CD4-positive, CD25-positive, alpha-beta regulatory T cell (primary cell): ENCODE data around the gene ATXN3L. TPM values are rescaled to one million over a fixed set of nuclear protein-coding genes. Genes with fewer than 3 reads are reported as not detected.

Source experiments
- ATAC-seq, 2 donors: fragments of 150-1000 bp; cut with Tn5 transposase; one replicate each; pipeline ENCODE4 v1.10.0; 2021; ENCODE audit warnings: low read depth in 2 of 2, moderate number of reproducible peaks in 2 of 2, moderate library complexity in 1 of 2
- DNase-seq, 3 donors: peaks; one replicate each; pipeline versions ENCODE4 v3.0.0 to v3.0.0-alpha.2; 2012 to 2022; ENCODE audit warnings: mixed read lengths in 1 of 3
- H3K27ac ChIP-seq: one replicate; pipeline ENCODE4 v1.7.0; 2013; ENCODE audit warnings: mild to moderate bottlenecking, low read length; ENCODE audit not compliant: insufficient read depth, poor library complexity, severe bottlenecking
- H3K27me3 ChIP-seq: one replicate; pipeline ENCODE4 v1.7.0; 2013; ENCODE audit warnings: low read length; ENCODE audit not compliant: control insufficient read depth, insufficient read depth
- H3K36me3 ChIP-seq: one replicate; pipeline ENCODE4 v1.7.0; 2013; ENCODE audit warnings: mild to moderate bottlenecking, low read length, moderate library complexity; ENCODE audit not compliant: control insufficient read depth, insufficient read depth
- H3K4me1 ChIP-seq: 2 replicates; pipeline ENCODE4 v1.7.0; 2013; ENCODE audit warnings: mild to moderate bottlenecking, low read length; ENCODE audit not compliant: insufficient read depth, control insufficient read depth, poor library complexity, severe bottlenecking
- H3K4me3 ChIP-seq: one replicate; pipeline ENCODE4 v1.7.0; 2013; ENCODE audit warnings: low read depth, mild to moderate bottlenecking, low read length, moderate library complexity
- H3K9me3 ChIP-seq, 2 experiments: 1 replicate in 1 of 2; 2 replicates in 1 of 2; pipeline ENCODE4 v1.7.0; 2013; ENCODE audit warnings: low read length in 2 of 2, mild to moderate bottlenecking in 1 of 2, moderate library complexity in 1 of 2; ENCODE audit not compliant: control insufficient read depth in 2 of 2
- H3K27ac Mint-ChIP-seq, 3 donors: one replicate each; pipeline ENCODE4 v1.8.0; 2020 to 2022; ENCODE audit warnings: mild to moderate bottlenecking in 3 of 3, mixed read lengths in 3 of 3, moderate library complexity in 2 of 3
- H3K27me3 Mint-ChIP-seq: one replicate; pipeline ENCODE4 v1.8.0; 2022; ENCODE audit warnings: mild to moderate bottlenecking, mixed read lengths
- H3K36me3 Mint-ChIP-seq: one replicate; pipeline ENCODE4 v1.8.0; 2020; ENCODE audit warnings: mixed read lengths
- H3K4me1 Mint-ChIP-seq, 4 donors: one replicate each; pipeline ENCODE4 v1.8.0; 2020 to 2022; ENCODE audit warnings: mixed read lengths in 4 of 4, mild to moderate bottlenecking in 1 of 4
- H3K4me3 Mint-ChIP-seq, 4 donors: one replicate each; pipeline ENCODE4 v1.8.0; 2020 to 2022; ENCODE audit warnings: mild to moderate bottlenecking in 4 of 4, mixed read lengths in 4 of 4, moderate library complexity in 3 of 4
- H3K9me3 Mint-ChIP-seq, 7 donors: one replicate each; pipeline ENCODE4 v1.8.0; 2020 to 2022; ENCODE audit warnings: mixed read lengths in 7 of 7, mild to moderate bottlenecking in 3 of 7, moderate library complexity in 2 of 7
- polyA plus RNA-seq, 4 donors: library from polyadenylated mRNA; unstranded; fragments of 300-500 nt; fragmentation: Illumina TruSeq; gene quantifications; one replicate each; pipeline ENCODE4 v1.2.3, GENCODE V29; 2021
- total RNA-seq: library from RNA; stranded (reverse); gene quantifications from one replicate; pipeline ENCODE4 v1.2.3, GENCODE V29; 2022

Gene ATXN3L
- total and polyA plus RNA-seq, 5 donors from 2014 or later: not detected

DNA sequence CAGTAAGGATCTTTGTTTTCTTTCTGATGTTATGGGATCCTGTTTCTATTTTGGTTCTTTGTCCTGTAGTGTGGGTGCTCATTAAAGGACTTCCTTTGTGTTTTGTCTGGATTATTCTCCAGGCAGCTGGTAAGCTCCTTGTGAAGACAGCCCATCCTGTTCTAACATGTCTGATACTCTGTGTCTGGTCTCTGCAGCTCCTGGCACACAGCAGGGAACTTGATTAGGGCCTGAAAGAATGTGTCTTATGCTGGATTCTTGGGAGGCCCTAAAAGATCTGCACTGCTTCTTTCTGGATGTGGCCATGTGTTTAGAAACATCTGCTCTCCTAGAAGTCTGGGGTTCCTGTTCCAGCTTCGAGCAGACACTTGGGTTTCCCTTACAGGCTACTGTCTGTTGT is 38.1 kb upstream of the ATXN3L start:
- ATAC-seq: no peak
- peaks cover 0 to 4% (median 0%) of the 10 kb centered on the region in 7 donors for H3K9me3 Mint-ChIP-seq
- DNase-seq: no peak

DNA sequence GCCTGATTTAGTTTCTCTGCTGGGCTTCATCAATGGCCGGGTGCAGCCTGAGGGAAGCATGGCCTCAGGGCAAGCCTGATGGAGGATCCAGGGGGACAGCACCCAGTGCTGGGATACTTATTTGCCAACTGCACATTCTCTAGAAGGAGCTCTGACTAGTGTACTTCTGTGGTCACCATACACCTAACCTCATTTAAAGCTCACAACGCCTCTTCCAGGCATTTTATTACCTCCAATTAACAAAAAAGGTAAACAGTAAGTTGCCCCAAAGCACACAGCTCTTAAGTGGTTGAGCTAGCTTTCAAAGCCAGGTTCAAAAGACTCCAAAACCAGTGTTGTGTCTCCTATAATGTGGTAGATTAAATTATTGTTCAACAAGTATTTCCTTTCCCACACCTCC is 26.8 kb upstream of the ATXN3L start:
- Mint-ChIP-seq H3K27ac (no peak overlapping the region), H3K4me3 (no peak overlapping the region), H3K27me3 (no peaks in the 10 kb centered on the region), H3K4me1 (no peaks in the 10 kb centered on the region), H3K36me3 (no peaks in the 10 kb centered on the region), H3K9me3 (peaks cover 0 to 2% (median 0%) of the 10 kb centered on the region in 7 donors)
- Histone ChIP-seq H3K27ac (no peak overlapping the region), H3K27me3 (no peaks in the 10 kb centered on the region), H3K4me3 (no peak overlapping the region), H3K36me3 (no peaks in the 10 kb centered on the region), H3K9me3 (no peaks in the 10 kb centered on the region), H3K4me1 (no peaks in the 10 kb centered on the region)
- DNase-seq: no peak
- ATAC-seq: no peak

More for the DNA sequence above, 38.1 kb upstream of the ATXN3L start:
- no peaks in the 10 kb centered on the region for H3K4me1 ChIP-seq
- no peaks in the 10 kb centered on the region for H3K9me3 ChIP-seq
- no peaks in the 10 kb centered on the region for H3K27me3 ChIP-seq
- H3K4me3 Mint-ChIP-seq: no peak overlapping the region
- no peak overlapping the region for H3K27ac ChIP-seq
- no peak overlapping the region for H3K27ac Mint-ChIP-seq
- no peak overlapping the region for H3K4me3 ChIP-seq
- H3K4me1 Mint-ChIP-seq: peaks cover 0 to 4% (median 0%) of the 10 kb centered on the region in 4 donors
- no peaks in the 10 kb centered on the region for H3K36me3 Mint-ChIP-seq
- H3K36me3 ChIP-seq: no peaks in the 10 kb centered on the region
- H3K27me3 Mint-ChIP-seq: no peaks in the 10 kb centered on the region

GRCh38 chrX:13345438-13345837 is 25.6 kb upstream of the ATXN3L start:
- Mint-ChIP-seq H3K27me3 (no peaks in the 10 kb centered on the region), H3K4me3 (no peak overlapping the region), H3K36me3 (no peaks in the 10 kb centered on the region), H3K4me1 (no peaks in the 10 kb centered on the region), H3K27ac (no peak overlapping the region), H3K9me3 (peaks cover 0 to 2% (median 0%) of the 10 kb centered on the region in 7 donors)
- no peaks in the 10 kb centered on the region for H3K36me3 ChIP-seq
- H3K4me3 ChIP-seq: no peak overlapping the region
- H3K27ac ChIP-seq: no peak overlapping the region
- H3K27me3 ChIP-seq: no peaks in the 10 kb centered on the region
- no peaks in the 10 kb centered on the region for H3K9me3 ChIP-seq
- no peaks in the 10 kb centered on the region for H3K4me1 ChIP-seq
- DNase-seq (no peak), ATAC-seq (no peak)

DNA sequence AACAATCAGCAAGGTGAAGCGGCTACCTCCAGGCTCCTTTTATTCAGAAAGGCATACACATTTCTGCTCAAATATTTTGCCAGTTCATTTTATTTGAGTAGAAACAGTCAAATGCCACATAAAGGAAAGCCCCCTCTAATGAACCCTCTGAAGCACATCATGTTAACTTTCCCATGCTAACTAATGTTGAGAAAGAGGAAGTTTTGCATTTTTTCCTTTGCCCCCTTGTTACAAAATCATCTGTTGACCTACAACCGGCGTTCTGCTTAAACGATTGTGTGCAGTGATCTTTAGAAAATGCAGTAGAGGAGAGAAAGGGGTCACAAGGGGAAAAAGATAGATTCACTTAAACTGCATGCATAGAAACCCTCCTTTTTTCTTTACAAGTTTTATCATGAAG is 25.2 kb upstream of the ATXN3L start:
- Histone ChIP-seq H3K36me3 (no peaks in the 10 kb centered on the region), H3K9me3 (no peaks in the 10 kb centered on the region), H3K4me3 (no peak overlapping the region), H3K27ac (no peak overlapping the region), H3K4me1 (no peaks in the 10 kb centered on the region), H3K27me3 (no peaks in the 10 kb centered on the region)
- H3K27me3 Mint-ChIP-seq: no peaks in the 10 kb centered on the region
- DNase-seq: no peak
- H3K4me1 Mint-ChIP-seq: no peaks in the 10 kb centered on the region
- H3K27ac Mint-ChIP-seq: no peak overlapping the region
- no peak for ATAC-seq
- peaks cover 0 to 2% (median 0%) of the 10 kb centered on the region in 7 donors for H3K9me3 Mint-ChIP-seq
- H3K36me3 Mint-ChIP-seq: no peaks in the 10 kb centered on the region
- H3K4me3 Mint-ChIP-seq: no peak overlapping the region

DNA sequence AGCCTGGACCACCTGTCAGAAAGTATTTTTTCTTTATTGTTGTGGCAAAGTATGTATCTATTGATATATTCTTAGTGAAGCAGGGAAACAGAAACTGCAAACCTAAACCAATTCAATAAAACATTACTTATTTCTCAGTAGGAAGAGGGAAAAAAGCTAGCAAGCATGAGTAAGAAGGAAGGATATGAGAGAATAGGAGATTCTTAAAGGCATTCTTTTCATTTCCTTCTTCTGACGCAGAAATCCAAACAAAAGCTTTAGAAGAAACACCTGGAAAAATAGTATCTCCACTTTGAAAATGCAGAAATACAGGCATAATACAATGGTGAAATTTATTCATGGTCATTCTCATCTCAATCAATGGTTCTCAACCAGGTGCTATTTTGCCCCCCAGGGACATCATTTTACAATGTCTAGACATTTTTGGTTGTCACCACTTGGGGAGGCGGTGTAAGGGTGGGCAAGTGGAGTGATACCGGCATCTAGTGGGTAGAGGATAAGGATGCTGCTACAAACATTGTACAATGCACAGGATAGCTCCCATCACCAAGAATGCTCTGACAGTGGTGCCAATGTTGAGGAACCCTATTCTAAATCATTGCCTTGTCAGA is 21.7 kb upstream of the ATXN3L start:
- no peaks in the 10 kb centered on the region for H3K4me1 ChIP-seq
- H3K9me3 Mint-ChIP-seq: peaks cover 0 to 2% (median 0%) of the 10 kb centered on the region in 7 donors
- H3K36me3 ChIP-seq: no peaks in the 10 kb centered on the region
- H3K4me3 ChIP-seq: no peak overlapping the region
- H3K27ac ChIP-seq: no peak overlapping the region
- H3K36me3 Mint-ChIP-seq: no peaks in the 10 kb centered on the region
- H3K4me1 Mint-ChIP-seq: no peaks in the 10 kb centered on the region
- H3K27me3 Mint-ChIP-seq: no peaks in the 10 kb centered on the region
- no peaks in the 10 kb centered on the region for H3K27me3 ChIP-seq
- no peak overlapping the region for H3K4me3 Mint-ChIP-seq
- ATAC-seq (no peak), DNase-seq (no peak)
- H3K9me3 ChIP-seq: no peaks in the 10 kb centered on the region
- no peak overlapping the region for H3K27ac Mint-ChIP-seq

DNA sequence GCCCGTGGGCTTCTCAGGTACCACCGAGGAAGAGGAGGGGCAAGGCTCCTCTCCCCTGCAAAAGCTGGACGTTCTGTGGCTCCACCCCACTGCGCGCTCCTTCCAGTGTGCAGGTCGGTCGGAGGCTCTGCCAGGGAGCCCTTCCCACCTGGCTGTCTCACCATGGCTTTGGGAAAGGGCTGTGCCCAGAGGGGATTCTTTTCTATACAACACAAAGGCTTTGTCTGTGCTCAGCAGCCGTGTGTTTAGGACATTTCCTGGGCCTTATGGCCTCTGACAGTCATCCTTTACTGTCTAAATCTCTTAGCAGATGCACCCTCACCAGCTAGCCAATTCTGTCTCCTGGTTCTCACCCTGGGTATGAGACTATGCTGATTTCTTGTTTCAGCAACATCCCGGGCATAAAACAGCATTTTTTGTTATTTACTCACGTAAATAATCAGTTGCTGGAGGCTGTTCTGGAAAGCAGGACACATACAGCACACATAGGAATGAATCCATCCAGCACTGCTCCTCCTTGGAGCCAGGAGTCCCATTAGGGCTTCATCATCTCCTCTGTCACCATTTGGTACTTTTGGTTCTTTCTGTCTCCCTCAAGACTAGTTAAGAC is 20.4 kb upstream of the ATXN3L start:
- H3K27me3 ChIP-seq: no peaks in the 10 kb centered on the region
- no peaks in the 10 kb centered on the region for H3K4me1 ChIP-seq
- H3K9me3 Mint-ChIP-seq: peaks cover 0 to 2% (median 0%) of the 10 kb centered on the region in 7 donors
- H3K9me3 ChIP-seq: no peaks in the 10 kb centered on the region
- H3K36me3 Mint-ChIP-seq: no peaks in the 10 kb centered on the region
- H3K4me3 Mint-ChIP-seq: no peak overlapping the region
- no peak overlapping the region for H3K4me3 ChIP-seq
- no peak overlapping the region for H3K27ac ChIP-seq
- DNase-seq: no peak
- H3K36me3 ChIP-seq: no peaks in the 10 kb centered on the region
- no peak for ATAC-seq
- H3K27me3 Mint-ChIP-seq: no peaks in the 10 kb centered on the region
- no peak overlapping the region for H3K27ac Mint-ChIP-seq
- H3K4me1 Mint-ChIP-seq: no peaks in the 10 kb centered on the region

- Histone ChIP-seq H3K27me3 (no peaks in the 10 kb centered on the region), H3K36me3 (no peaks in the 10 kb centered on the region), H3K4me1 (no peaks in the 10 kb centered on the region), H3K4me3 (no peak overlapping the region), H3K27ac (no peak overlapping the region), H3K9me3 (no peaks in the 10 kb centered on the region)
- no peaks in the 10 kb centered on the region for H3K27me3 Mint-ChIP-seq
- H3K9me3 Mint-ChIP-seq: peaks cover 0 to 2% (median 0%) of the 10 kb centered on the region in 7 donors
- H3K4me1 Mint-ChIP-seq: no peaks in the 10 kb centered on the region
- H3K27ac Mint-ChIP-seq: no peak overlapping the region
- no peak overlapping the region for H3K4me3 Mint-ChIP-seq
- ATAC-seq (no peak), DNase-seq (no peak)
- no peaks in the 10 kb centered on the region for H3K36me3 Mint-ChIP-seq
Observed at GRCh38 chrX:13339607-13340006, 19.8 kb upstream of the ATXN3L start.

DNA sequence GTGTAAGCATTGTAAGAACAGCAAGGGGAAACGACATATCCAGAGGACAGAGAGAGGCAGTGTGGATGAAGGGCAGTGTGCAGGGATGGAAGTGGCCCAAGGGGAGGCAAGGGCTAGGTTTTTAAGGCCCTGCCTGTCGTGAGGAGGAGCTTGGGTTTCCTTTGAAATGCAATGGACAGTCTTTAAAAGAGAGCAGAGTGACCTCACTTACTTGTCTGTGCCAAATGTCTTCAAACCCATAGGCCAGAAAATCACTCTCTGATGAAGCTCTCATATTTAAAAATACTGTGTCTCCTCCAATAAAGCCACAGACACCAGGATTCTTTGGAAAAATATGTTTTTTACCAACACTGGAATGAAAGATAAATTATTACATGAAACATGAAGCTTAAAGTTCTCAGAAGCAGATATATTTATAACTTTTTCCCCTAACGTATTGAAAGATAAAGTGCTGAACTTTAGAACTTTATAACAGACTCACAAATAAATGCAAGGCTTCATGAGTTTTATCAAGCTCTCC is 19.2 kb upstream of the ATXN3L start:
- H3K4me1 ChIP-seq: no peaks in the 10 kb centered on the region
- no peaks in the 10 kb centered on the region for H3K9me3 ChIP-seq
- no peaks in the 10 kb centered on the region for H3K27me3 Mint-ChIP-seq
- H3K36me3 ChIP-seq: no peaks in the 10 kb centered on the region
- H3K4me3 ChIP-seq: no peak overlapping the region
- ATAC-seq: no peak
- H3K9me3 Mint-ChIP-seq: peaks cover 0 to 2% (median 0%) of the 10 kb centered on the region in 7 donors
- no peaks in the 10 kb centered on the region for H3K36me3 Mint-ChIP-seq
- H3K4me1 Mint-ChIP-seq: no peaks in the 10 kb centered on the region
- H3K27me3 ChIP-seq: no peaks in the 10 kb centered on the region
- no peak overlapping the region for H3K27ac Mint-ChIP-seq
- no peak overlapping the region for H3K27ac ChIP-seq
- no peak overlapping the region for H3K4me3 Mint-ChIP-seq
- DNase-seq: no peak
